ENCODE measurements around the gene RRP1B. TPM values are rescaled to one million over a fixed set of nuclear protein-coding genes. Genes with fewer than 3 reads are reported as not detected.

Gene RRP1B
- total RNA-seq, 4 donors from 2014 or later: 13.3 to 23.4 (median 22.5) TPM

GRCh38 chr21:43741423-43742096 lies 82.2 kb downstream of the RRP1B start:
- intact Hi-C loops (cut with DNase I): no loop called here
- Histone ChIP-seq H3K36me3 (peaks cover 3 to 74% (median 29%) of the 10 kb centered on the region in 3 donors), H3K27ac (no peak overlapping the region), H3K4me1 (peaks cover 0 to 17% (median 0%) of the 10 kb centered on the region in 3 donors), H3K4me3 (no peak overlapping the region), H3K9me3 (no peaks in the 10 kb centered on the region), H3K27me3 (no peaks in the 10 kb centered on the region)
- DNase-seq: no peak
- WGBS, 2 donors: 82% methylated on average over 2 of the region's 28 CpGs; no CpG with 5 or more reads in 1 of the 2 donors
- TF ChIP-seq POLR2A (IDR thresholded peaks at IDR 0.05) (no peak), CTCF (IDR thresholded peaks at IDR 0.05) (no peak)

DNA sequence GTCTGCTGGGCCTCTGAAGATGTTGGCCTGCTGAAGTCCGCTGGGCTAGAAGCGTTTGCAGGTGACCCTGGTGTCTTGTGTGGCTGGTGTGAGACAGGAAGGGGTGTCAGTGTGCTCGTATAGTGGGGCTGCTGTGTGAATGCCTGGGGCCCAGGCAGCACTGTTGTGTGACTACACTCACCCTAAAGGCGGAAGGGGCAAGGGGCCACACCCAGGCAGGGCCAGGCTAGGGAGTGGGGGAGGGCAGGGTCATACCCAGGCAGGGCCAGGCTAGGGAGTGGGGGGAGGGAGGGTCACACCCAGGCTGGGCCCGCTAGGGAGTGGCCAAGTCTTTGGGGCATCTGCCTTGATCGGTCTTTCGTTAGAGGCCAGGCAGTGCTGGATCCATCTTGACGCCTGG lies 84.6 kb downstream of the RRP1B start:
- H3K4me1 ChIP-seq: peaks cover 0 to 21% (median 0%) of the 10 kb centered on the region in 3 donors
- H3K27ac ChIP-seq: no peak overlapping the region
- no peak overlapping the region for H3K4me3 ChIP-seq
- DNase-seq: no peak
- peaks cover 5 to 75% (median 25%) of the 10 kb centered on the region in 3 donors for H3K36me3 ChIP-seq
- 80 to 87% methylated on average over 1 to 3 of the region's 8 CpGs for WGBS, 2 donors
- TF ChIP-seq CTCF (IDR thresholded peaks at IDR 0.05): no peak
- TF ChIP-seq POLR2A (IDR thresholded peaks at IDR 0.05): no peak
- intact Hi-C loops (cut with DNase I): no loop called here
- no peaks in the 10 kb centered on the region for H3K9me3 ChIP-seq
- no peaks in the 10 kb centered on the region for H3K27me3 ChIP-seq

GRCh38 chr21:43744725-43745124 lies 85.4 kb downstream of the RRP1B start:
- TF ChIP-seq CTCF (IDR thresholded peaks at IDR 0.05): no peak
- TF ChIP-seq POLR2A (IDR thresholded peaks at IDR 0.05): no peak
- Histone ChIP-seq H3K36me3 (peaks cover 5 to 83% (median 28%) of the 10 kb centered on the region in 3 donors), H3K27me3 (no peaks in the 10 kb centered on the region), H3K4me3 (no peak overlapping the region), H3K27ac (no peak overlapping the region), H3K9me3 (no peaks in the 10 kb centered on the region), H3K4me1 (peaks cover 0 to 21% (median 0%) of the 10 kb centered on the region in 3 donors)
- WGBS, 2 donors: 91 to 96% methylated on average over 18 of the region's 18 CpGs
- intact Hi-C loops (cut with DNase I): no loop called here
- DNase-seq: no peak

Small RNA genes within 50 kb of the gene (small RNA-seq; reads per million reads assigned to genes)
- 0 to 0.07 (median 0) reads per million in 4 donors for gene MIR6070

Other genes with a start within 250 kb of the RRP1B start
- gene SIK1, start 232.4 kb upstream of the RRP1B start, total RNA-seq: 1 to 10 TPM in 3 of 4 donors, under 1 TPM in 1; 0.09 to 3.6 (median 2.0) TPM
- gene HSF2BP, start 72 bp upstream of the RRP1B start, total RNA-seq: 1 to 10 TPM in 1 of 4 donors, under 1 TPM in 2, not detected in 1; 0.35 to 1.1 (median 0.76) TPM
- gene PDXK, start 59.6 kb downstream of the RRP1B start, total RNA-seq: 100 to 1,000 TPM in 2 of 4 donors, 10 to 100 TPM in 2; 42.9 to 114 (median 82.0) TPM
- gene CSTB, start 116.7 kb downstream of the RRP1B start, total RNA-seq: 100 to 1,000 TPM; 375 to 700 (median 481) TPM
- gene RRP1, start 130.0 kb downstream of the RRP1B start, total RNA-seq: 10 to 100 TPM; 22.5 to 37.2 (median 30.4) TPM
- gene AGPAT3, start 205.7 kb downstream of the RRP1B start, total RNA-seq: 10 to 100 TPM; 31.7 to 35.7 (median 33.0) TPM

Measured in esophagus squamous epithelium (tissue), 5 donors.